GM19240 (cell line): ENCODE measurements around the gene RALGPS1.

Experiments
- DNase-seq: peaks from one replicate; pipeline ENCODE4 v3.0.0; 2011; ENCODE audit warnings: low spot score; ENCODE audit not compliant: insufficient read length

Gene RALGPS1

DNA sequence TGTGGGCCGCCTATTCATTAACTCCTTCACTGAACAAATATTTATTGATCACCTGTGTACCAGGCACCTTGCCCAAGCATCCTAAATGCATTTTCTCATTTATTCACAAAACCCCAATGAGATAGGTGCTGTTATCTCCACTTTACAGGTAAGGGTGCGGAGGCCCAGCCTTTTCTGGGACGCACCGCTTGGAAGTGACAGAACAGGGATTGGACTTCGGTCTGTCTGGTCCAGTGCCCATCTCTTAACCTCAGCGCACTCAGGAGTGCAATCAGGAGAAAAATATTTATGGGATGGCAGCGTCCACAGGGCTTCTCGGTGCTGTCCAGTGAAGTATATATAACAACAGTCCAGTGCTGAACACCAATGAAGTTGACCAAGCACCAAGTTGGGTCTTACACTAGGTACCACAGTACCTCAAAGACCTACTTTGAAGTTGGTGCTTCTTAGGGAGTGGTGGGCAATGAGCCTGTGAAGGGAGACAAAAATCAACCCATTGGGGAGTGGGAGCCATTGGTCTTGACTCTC lies 331.1 kb downstream of the RALGPS1 start:
- DNase-seq: no peak

- DNase-seq: no peak
These were observed 333.7 kb downstream of the RALGPS1 start for GRCh38 chr9:127248241-127248640.

DNA sequence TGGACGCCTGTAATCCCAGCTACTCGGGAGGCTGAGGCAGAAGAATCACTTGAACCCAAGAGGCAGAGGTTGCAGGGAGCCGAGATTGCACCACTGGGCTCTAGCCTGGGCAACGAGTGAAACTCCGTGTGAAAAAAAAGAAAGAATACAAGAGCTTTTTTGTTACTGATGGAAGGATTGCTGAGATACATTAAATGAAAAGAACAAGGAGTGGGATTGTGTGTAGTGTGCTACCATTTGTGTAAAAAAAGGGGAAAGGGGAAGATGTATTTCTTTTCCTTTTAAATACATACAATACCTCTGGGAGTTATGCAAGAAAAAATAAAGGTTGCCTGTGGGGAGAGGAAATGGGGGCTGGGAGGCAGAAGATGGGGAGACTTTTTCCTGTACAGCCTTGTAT lies 335.3 kb downstream of the RALGPS1 start:
- no peak for DNase-seq

DNA sequence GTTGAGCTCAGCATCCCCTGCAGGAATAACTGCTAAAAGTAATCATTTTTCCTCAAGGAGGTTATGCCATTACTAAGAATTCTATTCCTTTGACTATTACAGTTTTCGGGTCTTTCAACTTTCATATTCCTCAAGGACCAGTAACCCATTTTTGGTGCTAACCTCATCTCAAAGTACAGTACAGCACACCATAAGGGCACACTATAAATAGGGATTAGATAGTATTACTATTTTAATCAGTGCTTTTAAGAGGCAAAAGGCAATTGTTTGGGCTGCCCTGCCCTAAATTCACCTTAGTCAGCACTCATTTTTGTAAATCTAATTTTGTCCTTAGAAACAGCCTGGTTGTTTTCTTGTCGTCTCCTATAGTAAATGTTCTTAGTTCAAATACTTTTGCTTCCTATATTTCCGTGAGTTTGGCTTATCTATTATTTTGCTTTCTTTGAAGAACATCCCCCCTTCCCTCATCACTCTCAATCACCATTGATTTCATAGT lies 336.4 kb downstream of the RALGPS1 start:
- DNase-seq: no peak

DNA sequence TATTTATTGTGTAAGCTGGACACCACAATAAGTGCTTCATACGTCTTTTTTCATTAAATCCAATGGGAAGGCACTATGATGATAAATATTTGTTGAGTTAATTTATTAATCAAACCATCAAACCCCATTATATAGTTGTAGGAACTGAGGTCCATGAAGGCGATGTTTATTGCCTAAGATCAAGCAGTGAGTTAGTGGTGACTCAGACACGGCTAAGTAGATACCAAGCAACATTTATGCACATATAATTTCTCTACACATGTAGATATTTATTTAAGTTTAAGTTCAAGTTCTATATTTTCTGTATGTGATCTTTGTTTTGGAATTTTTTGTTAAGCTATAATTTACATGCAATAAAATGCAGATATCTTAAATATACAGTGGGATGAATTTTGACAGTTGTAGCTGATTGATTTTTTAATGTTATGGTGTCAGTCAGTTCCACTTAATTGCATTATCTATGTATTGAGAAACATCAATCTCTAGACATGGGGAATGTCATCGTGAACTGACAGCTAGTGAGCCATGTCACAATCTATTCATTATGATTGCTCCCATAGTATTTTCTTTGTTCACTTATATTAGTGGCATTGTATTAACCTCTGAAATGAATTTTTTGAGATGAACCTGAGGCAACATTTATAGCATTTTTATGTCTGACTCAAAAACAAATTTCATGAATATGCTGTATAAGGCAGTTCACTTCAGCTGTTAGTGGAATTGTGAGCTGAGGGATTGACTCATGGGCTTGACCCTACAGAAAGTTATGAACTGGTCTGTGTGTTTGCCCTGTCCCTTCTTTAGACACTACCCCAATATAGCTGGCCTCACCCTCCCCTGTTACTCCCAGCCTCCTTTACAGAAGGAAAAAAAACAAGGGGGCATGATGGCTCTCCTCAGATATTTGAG lies 338.1 kb downstream of the RALGPS1 start:
- DNase-seq: no peak

DNA sequence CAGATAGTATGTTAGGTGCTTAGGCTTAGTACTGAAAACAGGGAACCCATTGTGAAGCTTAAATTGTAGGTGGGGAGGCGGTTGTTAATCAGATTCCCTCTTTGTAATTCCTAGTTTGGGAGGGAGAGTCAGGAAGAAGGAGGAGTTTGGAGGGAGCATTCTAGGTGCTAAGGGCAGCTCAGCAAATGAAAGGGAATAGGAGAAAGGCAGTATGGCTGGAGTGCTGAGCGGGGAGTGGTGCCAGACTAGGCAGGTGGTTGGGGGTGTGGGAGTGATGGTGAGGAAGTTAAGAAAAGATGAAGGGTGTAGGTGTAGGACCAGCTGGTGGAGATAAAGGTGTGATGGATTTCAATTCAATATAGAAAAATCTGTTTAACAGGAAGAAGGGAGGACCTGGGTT lies 338.9 kb downstream of the RALGPS1 start:
- DNase-seq: no peak

DNA sequence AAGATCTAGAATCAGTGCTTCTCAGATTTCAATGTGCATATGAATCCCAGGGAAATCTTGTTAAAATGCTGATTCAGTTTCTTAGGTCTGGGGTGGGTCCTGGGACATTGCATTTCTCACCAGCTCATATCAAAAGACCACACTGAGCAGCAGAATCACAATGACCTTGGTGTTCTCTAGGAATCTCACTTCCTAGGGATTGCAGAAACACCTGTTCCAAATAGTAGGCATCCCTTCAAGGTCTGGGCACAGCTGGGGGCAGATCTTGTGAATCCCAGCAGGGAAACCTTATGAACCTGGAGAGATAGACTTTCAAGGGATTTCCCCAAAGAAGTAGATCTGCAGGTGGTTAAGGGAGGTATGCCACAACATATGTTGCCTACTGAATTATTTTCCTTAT lies 341.1 kb downstream of the RALGPS1 start:
- no peak for DNase-seq

GRCh38 chr9:127256324-127256723 lies 341.7 kb downstream of the RALGPS1 start:
- DNase-seq: no peak

- no peak for DNase-seq
These were observed 344.3 kb downstream of the RALGPS1 start for GRCh38 chr9:127258606-127259471.

- no peak for DNase-seq
These were observed 348.0 kb downstream of the RALGPS1 start for GRCh38 chr9:127262602-127263001.

- no peak for DNase-seq
These were observed 348.7 kb downstream of the RALGPS1 start for GRCh38 chr9:127263237-127263636.

- DNase-seq: no peak
These were observed 349.1 kb downstream of the RALGPS1 start for GRCh38 chr9:127263664-127264063.

DNA sequence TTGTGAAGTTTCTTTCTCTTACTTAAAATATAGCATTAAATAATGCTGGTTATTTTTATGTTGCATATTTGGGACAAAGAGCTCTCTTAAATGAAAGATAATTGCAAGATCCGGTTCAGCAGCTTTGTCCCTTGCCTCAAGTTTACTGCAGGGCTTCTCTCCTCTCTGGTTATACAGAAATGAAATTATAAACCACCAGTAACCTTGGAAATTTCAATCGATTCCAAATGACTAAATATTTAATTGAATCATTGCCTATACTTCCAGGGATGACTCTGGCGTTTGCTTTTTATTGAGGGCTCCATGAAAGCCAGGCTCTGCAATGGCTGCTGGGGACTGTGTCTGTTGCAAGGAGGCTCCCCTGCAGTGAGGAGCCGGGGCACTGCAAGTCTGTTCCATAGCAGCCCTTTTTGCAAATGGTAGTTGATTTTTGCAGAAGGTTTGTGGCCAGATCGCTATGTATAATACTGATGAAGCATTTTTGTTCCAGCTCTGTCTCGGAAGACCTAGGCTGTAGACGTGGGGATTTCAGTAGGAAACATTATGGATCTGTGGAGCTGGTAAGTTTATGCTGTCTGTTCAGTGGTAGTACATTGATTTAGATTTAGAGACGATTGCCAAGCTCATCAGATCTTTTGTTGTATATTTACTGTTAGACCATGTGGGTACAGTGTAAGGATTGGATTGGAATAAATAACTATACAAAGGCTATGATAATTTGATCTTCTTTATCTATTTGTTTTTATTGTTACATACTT lies 350.1 kb downstream of the RALGPS1 start, which contains the start of gene GARNL3:
TSS of gene GARNL3 (plus strand) at position 313 of the 758 bp plus-strand sequence. CDS start at position 417, 104 bp downstream.
- no peak for DNase-seq

DNA sequence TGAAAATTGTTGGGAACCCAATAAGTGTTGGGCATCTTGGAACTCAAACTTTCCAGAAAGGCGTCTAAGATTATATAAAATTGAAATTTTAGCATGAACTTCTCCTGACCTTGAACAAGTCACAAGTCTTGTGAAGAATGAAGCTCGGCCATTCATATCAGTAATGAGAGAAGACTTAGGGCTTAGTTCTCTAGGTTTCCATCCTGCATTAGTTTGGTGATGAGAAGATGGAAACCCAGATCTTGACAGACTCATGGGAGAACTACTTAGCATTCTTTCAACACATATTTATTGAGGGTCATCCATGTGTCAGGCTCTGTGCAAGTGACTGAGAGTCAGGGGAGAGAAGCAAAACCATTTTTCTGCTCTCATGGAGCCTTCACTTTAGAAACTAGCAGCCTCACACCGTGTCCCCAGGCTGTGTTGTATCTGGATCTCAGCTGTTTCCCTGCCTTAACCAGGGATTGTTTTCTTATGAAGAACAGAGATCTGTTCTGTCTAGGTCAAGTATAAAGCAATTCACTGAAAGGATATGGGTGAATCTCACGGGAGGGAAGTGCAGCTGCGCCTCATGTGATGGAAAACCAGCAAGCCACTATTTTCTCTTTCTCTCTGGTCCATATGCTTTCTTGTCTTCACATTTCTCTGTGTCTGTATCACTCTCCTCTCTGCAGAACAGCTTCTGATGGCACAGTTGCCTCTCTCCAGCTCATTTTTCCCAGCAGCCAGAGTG lies 353.4 kb downstream of the RALGPS1 start:
- no peak for DNase-seq

GRCh38 chr9:127269449-127269848 lies 354.9 kb downstream of the RALGPS1 start:
- DNase-seq: no peak
